Measurements from ENCODE around the gene NKG7.

The NKG7 gene

GRCh38 chr19:51337141-51337860, 35.2 kb downstream of the NKG7 start:
- DNase-seq (ENCODE audit: low read depth in 2 of 2): no peak

DNA sequence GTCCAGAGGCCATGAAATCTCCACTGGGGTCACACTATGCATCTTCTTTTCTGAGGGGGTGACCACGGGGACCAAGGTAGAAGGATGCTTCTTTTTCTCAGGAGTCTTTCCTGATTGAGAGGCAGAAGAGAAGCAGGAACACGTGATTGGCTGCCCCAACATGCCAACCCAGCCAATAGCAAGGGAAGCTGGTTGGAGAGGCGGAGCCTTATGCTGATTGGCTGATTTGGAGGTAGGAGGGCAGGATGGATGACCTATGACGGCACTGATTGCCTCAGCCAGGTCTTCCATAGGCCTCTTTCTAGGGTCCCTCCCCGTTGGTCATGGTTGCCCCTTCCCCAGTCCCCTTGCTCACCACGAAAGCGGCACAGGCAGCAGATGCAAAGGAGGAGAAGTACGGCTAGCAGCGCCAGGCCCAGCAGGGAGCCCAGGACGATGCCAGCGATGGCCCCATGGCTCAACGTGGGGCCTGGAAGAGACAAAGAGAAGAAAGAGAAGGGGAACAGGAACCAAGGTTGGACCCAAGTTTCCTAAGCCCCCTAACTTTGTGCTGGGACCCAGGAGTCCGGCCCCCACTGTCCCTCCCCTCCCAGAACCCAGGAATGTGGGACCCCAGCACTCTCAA, 38.5 kb downstream of the NKG7 start:
- no peak for DNase-seq (ENCODE audit: low read depth in 2 of 2)

- no peak for DNase-seq (ENCODE audit: low read depth in 2 of 2)
Measured at GRCh38 chr19:51331716-51332115, 40.7 kb downstream of the NKG7 start.

- DNase-seq (ENCODE audit: low read depth in 2 of 2): no peak
Measured at GRCh38 chr19:51331193-51331592, 41.3 kb downstream of the NKG7 start.

DNA sequence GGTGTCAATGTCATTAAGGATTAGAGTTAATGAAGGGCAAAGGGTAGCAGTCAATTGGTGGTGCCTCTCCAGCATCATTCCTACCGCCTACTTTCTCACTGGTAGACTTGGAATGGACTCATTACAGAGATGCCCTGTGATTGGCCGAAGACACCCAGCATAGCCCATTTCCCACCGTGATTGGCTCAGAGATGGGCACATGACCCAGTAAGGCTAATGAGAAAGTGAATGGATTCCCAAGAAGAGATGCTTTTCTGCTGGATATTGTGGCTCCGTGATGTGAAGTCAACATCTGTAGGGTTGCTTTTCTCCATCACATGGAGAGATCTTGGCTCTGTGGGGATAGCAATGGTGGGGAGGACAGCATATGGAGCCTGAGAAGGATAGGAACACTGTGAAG, 42.1 kb downstream of the NKG7 start:
- no peak for DNase-seq (ENCODE audit: low read depth in 2 of 2)

GRCh38 chr19:51329411-51329810, 43.0 kb downstream of the NKG7 start:
- DNase-seq (ENCODE audit: low read depth in 2 of 2): no peak

GRCh38 chr19:51327066-51328001, 45.1 kb downstream of the NKG7 start:
- peak; percentile 44 to 55 for DNase-seq (ENCODE audit: low read depth in 2 of 2)

- no peak for DNase-seq (ENCODE audit: low read depth in 2 of 2)
Measured at GRCh38 chr19:51326216-51327065, 46.0 kb downstream of the NKG7 start.

DNA sequence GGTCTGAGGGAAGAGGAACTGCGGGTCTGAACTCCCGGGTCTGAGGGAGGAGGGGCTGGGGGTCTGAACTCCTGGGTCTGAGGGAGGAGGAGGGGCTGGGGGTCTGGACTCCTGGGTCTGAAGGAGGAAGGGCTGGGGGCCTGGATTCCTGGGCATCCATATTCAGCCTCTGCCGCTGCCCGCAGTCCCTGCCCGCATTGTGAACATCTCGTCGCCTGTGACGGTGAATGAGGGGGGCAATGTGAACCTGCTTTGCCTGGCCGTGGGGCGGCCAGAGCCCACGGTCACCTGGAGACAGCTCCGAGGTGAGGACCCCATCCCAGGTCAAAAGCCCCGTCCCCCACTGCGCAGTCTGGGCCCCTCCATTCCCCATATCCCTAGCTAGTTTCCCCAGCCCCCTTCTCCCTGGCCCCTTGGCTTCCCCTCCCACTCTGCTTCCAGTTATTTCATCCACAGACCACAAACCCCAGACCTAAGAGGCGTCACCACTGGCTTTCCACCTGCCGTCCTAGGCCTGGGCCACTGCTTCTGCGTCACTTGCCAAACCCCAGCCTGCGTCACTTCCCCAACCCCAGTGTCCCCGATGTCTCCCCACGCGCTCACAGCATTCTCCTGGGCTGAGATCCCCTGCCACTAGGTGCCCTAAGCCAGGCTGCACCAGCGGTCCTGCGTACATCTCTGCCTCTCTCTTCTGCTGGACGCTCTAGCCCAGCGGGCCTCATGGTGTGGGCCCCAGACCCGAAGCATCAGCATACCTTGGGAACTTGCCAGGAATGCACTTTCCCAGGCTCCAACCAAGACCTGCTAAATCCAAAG, 47.1 kb downstream of the NKG7 start:
- DNase-seq (ENCODE audit: low read depth in 2 of 2): no peak

DNA sequence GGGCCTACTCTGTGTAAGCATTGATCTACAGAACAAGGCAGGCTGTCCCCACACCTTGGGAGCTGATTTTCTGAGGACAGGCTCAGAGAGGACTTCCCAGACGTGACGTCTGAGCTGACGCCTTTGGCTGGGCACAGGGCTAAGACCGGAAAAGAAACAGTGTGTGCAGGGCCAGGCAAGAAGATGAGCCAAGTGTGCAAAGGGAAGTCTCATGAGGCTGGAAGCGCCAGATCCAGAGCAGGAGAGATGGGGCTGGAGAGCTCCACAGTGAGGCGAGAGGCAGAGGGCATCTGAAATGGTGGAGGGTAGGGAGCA, 48.3 kb downstream of the NKG7 start:
- DNase-seq (ENCODE audit: low read depth in 2 of 2): no peak

GRCh38 chr19:51323481-51324166, 48.8 kb downstream of the NKG7 start:
- no peak for DNase-seq (ENCODE audit: low read depth in 2 of 2)

DNA sequence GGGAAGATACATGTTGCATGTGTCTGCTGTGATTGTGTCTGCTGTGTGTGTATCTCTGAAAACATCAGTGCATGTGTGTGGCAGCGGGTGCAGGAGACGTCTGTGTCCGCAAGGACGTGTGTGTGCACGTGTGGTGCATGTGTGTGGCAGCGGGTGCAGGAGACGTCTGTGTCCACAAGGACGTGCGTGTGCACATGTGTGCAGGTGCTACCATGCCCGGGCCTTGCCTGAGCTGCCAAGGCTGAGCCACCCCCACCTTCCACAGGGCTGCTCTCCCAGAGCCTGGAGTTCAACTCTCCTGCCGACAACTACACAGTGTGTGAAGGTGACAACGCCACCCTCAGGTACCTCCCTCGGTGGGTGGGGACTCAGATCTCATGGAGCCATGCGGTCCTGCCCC, 50.7 kb downstream of the NKG7 start:
- DNase-seq (ENCODE audit: low read depth in 2 of 2): no peak

All from stimulated activated CD4-positive, alpha-beta T cell treated with anti-CD3 and anti-CD28 coated beads, Interleukin-15, amount 100 ng/mL, for 48 hours (primary cell).